Measurements from ENCODE around the gene IRGQ. TPM values are rescaled to one million over a fixed set of nuclear protein-coding genes. Genes with fewer than 3 reads are reported as not detected.

The IRGQ gene
- total and polyA plus RNA-seq, 2 experiments from 2014 or later, result 8.4 to 49.6 TPM

- no peak for TF ChIP-seq REST (IDR thresholded peaks at IDR 0.05; ENCODE audit: unreplicated experiment)
- TF ChIP-seq ETS1 (IDR thresholded peaks at IDR 0.05), result no peak
- no peak for TF ChIP-seq NANOG (IDR thresholded peaks at IDR 0.05; ENCODE audit: borderline replicate concordance)
- no peak for TF ChIP-seq EZH2phosphoT487 (IDR thresholded peaks at IDR 0.05; ENCODE audit: unreplicated experiment)
Measured at GRCh38 chr19:43609872-43610271, 13.9 kb upstream of the IRGQ start (continued).

GRCh38 chr19:43607238-43608205, 11.6 kb upstream of the IRGQ start:
- no peak overlapping the region for H3K4me2 ChIP-seq
- no peaks in the 10 kb centered on the region for H3K79me2 ChIP-seq (replicated peaks; ENCODE audit: insufficient read depth)
- no peaks in the 10 kb centered on the region for H3K36me3 ChIP-seq (ENCODE audit: insufficient read depth)
- ATAC-seq (no peak), DNase-seq (ENCODE audit: low spot score) (no peak)
- no peaks in the 10 kb centered on the region for H3K9me2 ChIP-seq (ENCODE audit: insufficient read depth)
- peaks cover 9% of the 10 kb centered on the region for H3K4me1 Mint-ChIP-seq
- no peak overlapping the region for H2AFZ ChIP-seq
- no peak overlapping the region for H3K4me3 ChIP-seq
- no peaks in the 10 kb centered on the region; the same call in 1 of the 2 replicates for H4K20me1 ChIP-seq (replicated peaks; ENCODE audit: insufficient read depth)
- peaks cover 17% of the 10 kb centered on the region for H3K36me3 Mint-ChIP-seq (ENCODE audit: low read depth)
- no peaks in the 10 kb centered on the region for H3K27me3 ChIP-seq (ENCODE audit: insufficient read depth)
- H3K4me1 ChIP-seq (ENCODE audit: insufficient read depth), result no peaks in the 10 kb centered on the region
- H3K4me3 Mint-ChIP-seq, result no peak overlapping the region
- peaks cover 2% of the 10 kb centered on the region for H3K9me3 Mint-ChIP-seq
- no peaks in the 10 kb centered on the region for H3F3A ChIP-seq (replicated peaks; ENCODE audit: low read depth)
- no peak overlapping the region for H3K27ac ChIP-seq (ENCODE audit: low read depth)
- peaks cover 13% of the 10 kb centered on the region for H3K27me3 Mint-ChIP-seq (ENCODE audit: insufficient read depth, low read depth, poor library complexity)
- peak overlapping the region; percentile 16; the same call in 1 of the 2 replicates for H3K27ac Mint-ChIP-seq
- TF ChIP-seq CTCF (conservative IDR thresholded peaks at IDR 0.05; ENCODE audit: low read depth in 2 of 2) (no peak), ZNF331 (CRISPR knock-in tag; IDR thresholded peaks at IDR 0.05; ENCODE audit: low read depth) (no peak), JUNB (IDR thresholded peaks at IDR 0.05; ENCODE audit: unreplicated experiment) (no peak), ZNF462 (CRISPR knock-in tag; IDR thresholded peaks at IDR 0.05) (no peak), ZNF114 (CRISPR knock-in tag; IDR thresholded peaks at IDR 0.05) (no peak), ETS1 (IDR thresholded peaks at IDR 0.05) (no peak)
